ENCODE measurements around the gene FSCN2. TPM values are rescaled to one million over a fixed set of nuclear protein-coding genes. Genes with fewer than 3 reads are reported as not detected.
"Not testable (repeated sequence)": the region's sequence is repeated elsewhere in the genome, so short reads cannot be mapped to it uniquely, and the experiment has no call there.

FSCN2 gene
- total RNA-seq, 1 donor from 2014 or later, result 5.6 TPM

DNA sequence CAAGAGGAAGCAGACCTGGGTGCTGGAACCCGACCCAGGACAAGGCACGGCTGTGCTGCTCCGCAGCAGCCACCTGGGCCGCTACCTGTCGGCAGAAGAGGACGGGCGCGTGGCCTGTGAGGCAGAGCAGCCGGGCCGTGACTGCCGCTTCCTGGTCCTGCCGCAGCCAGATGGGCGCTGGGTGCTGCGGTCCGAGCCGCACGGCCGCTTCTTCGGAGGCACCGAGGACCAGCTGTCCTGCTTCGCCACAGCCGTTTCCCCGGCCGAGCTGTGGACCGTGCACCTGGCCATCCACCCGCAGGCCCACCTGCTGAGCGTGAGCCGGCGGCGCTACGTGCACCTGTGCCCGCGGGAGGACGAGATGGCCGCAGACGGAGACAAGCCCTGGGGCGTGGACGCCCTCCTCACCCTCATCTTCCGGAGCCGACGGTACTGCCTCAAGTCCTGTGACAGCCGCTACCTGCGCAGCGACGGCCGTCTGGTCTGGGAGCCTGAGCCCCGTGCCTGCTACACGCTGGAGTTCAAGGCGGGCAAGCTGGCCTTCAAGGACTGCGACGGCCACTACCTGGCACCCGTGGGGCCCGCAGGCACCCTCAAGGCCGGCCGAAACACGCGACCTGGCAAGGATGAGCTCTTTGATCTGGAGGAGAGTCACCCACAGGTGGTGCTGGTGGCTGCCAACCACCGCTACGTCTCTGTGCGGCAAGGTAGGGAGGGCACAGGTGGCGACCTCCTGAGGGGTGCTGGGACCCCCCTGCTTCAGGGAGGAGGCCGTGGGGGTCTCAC, 667 bp downstream of the FSCN2 start:
- Histone ChIP-seq H3K4me2 (ENCODE audit: low read length) (no peak overlapping the region), H3K4me1 (ENCODE audit: insufficient read depth, low read length) (peaks cover 3% of the 10 kb centered on the region), H4K20me1 (ENCODE audit: insufficient read depth, low read length) (peaks cover 4% of the 10 kb centered on the region), H3K27ac (ENCODE audit: low read depth, low read length) (no peak overlapping the region), H2AFZ (ENCODE audit: low read depth, low read length) (no peak overlapping the region), H3K4me3 (ENCODE audit: insufficient read depth, low read depth, low read length) (no peak overlapping the region), H3K36me3 (ENCODE audit: insufficient read depth, low read length) (no peaks in the 10 kb centered on the region), H3K27me3 (ENCODE audit: insufficient read depth, low read length) (peaks cover 7% of the 10 kb centered on the region), H3K79me2 (ENCODE audit: insufficient read depth, low read length) (no peaks in the 10 kb centered on the region), H3K9me3 (ENCODE audit: insufficient read depth, low read depth, low read length) (no peaks in the 10 kb centered on the region), H3K9ac (ENCODE audit: low read length) (no peak overlapping the region)
- Mint-ChIP-seq H3K27ac (ENCODE audit: unreplicated experiment) (no peak overlapping the region), H3K27me3 (ENCODE audit: low read depth, unreplicated experiment) (no peaks in the 10 kb centered on the region), H3K9me3 (ENCODE audit: unreplicated experiment) (no peaks in the 10 kb centered on the region), H3K4me1 (ENCODE audit: low read depth, unreplicated experiment) (no peaks in the 10 kb centered on the region), H3K4me3 (ENCODE audit: unreplicated experiment) (no peak overlapping the region), H3K36me3 (ENCODE audit: low read depth, unreplicated experiment) (peaks cover 3% of the 10 kb centered on the region)
- DNase-seq (ENCODE audit: low read depth) (no peak), FAIRE-seq (no peak)
- TF ChIP-seq CTCF (IDR thresholded peaks at IDR 0.05; ENCODE audit: insufficient read depth, low read depth, low read length) (no peak), EZH2 (IDR thresholded peaks at IDR 0.05; ENCODE audit: insufficient read depth, low read length) (no peak)

DNA sequence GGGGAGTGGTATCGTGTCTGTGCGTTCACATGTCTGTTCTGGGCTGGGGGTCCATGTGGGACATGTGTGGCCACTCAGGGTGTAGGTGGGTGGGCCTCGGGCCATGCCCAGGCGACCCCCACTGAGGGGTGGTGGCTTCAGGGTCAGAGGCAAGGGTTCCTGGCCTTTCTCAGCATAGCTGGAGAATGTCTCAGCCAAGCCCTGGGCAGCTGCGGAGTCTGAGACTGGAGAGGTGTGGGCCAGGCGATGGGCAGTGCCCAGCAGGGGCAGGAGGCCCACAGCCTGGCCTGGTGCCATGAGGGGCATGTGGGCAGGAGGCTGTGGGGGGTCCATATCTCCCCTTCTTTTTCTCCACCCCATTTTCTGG, 1.2 kb downstream of the FSCN2 start:
- DNase-seq (ENCODE audit: low read depth) (no peak), FAIRE-seq (no peak)
- no peak overlapping the region for H3K27ac Mint-ChIP-seq (ENCODE audit: unreplicated experiment)
- H3K4me1 ChIP-seq (ENCODE audit: insufficient read depth, low read length), result peaks cover 3% of the 10 kb centered on the region
- H3K27ac ChIP-seq (ENCODE audit: low read depth, low read length), result no peak overlapping the region
- no peak overlapping the region for H3K4me2 ChIP-seq (ENCODE audit: low read length)
- no peaks in the 10 kb centered on the region for H3K9me3 ChIP-seq (ENCODE audit: insufficient read depth, low read depth, low read length)
- H3K36me3 Mint-ChIP-seq (ENCODE audit: low read depth, unreplicated experiment), result peaks cover 3% of the 10 kb centered on the region
- H3K36me3 ChIP-seq (ENCODE audit: insufficient read depth, low read length), result no peaks in the 10 kb centered on the region
- no peaks in the 10 kb centered on the region for H3K4me1 Mint-ChIP-seq (ENCODE audit: low read depth, unreplicated experiment)
- H4K20me1 ChIP-seq (ENCODE audit: insufficient read depth, low read length), result peaks cover 3% of the 10 kb centered on the region
- no peak overlapping the region for H3K4me3 ChIP-seq (ENCODE audit: insufficient read depth, low read depth, low read length)
- H3K4me3 Mint-ChIP-seq (ENCODE audit: unreplicated experiment), result no peak overlapping the region
- H3K27me3 Mint-ChIP-seq (ENCODE audit: low read depth, unreplicated experiment), result no peaks in the 10 kb centered on the region
- no peak overlapping the region for H2AFZ ChIP-seq (ENCODE audit: low read depth, low read length)
- TF ChIP-seq EZH2 (IDR thresholded peaks at IDR 0.05; ENCODE audit: insufficient read depth, low read length) (no peak), CTCF (IDR thresholded peaks at IDR 0.05; ENCODE audit: insufficient read depth, low read depth, low read length) (no peak)
- H3K79me2 ChIP-seq (ENCODE audit: insufficient read depth, low read length), result no peaks in the 10 kb centered on the region
- no peaks in the 10 kb centered on the region for H3K9me3 Mint-ChIP-seq (ENCODE audit: unreplicated experiment)
- no peak overlapping the region for H3K9ac ChIP-seq (ENCODE audit: low read length)
- H3K27me3 ChIP-seq (ENCODE audit: insufficient read depth, low read length), result peaks cover 7% of the 10 kb centered on the region

DNA sequence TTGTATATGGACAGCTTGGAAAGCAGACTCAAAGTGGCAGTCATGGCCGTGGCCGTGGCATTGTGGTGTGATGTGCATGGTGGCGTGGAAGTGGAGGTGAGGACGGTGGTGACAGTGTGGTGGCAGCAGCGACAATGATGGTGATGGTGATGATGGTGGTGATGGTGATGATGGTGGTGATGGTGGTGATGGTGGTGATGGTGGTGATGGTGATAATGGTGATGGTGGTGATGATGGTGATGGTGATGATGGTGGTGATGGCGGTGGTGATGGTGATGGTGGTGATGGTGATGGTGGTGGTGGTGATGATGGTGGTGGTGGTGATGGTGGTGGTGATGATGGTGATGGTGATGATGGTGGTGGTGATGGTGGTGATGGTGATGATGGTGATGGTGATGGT, 2.8 kb downstream of the FSCN2 start:
- not testable (repeated sequence) for H3K36me3 Mint-ChIP-seq (ENCODE audit: low read depth, unreplicated experiment); DNase-seq (ENCODE audit: low read depth); H3K4me3 ChIP-seq (ENCODE audit: insufficient read depth, low read depth, low read length); H2AFZ ChIP-seq (ENCODE audit: low read depth, low read length); H3K27me3 Mint-ChIP-seq (ENCODE audit: low read depth, unreplicated experiment); H3K4me2 ChIP-seq (ENCODE audit: low read length); H3K4me1 Mint-ChIP-seq (ENCODE audit: low read depth, unreplicated experiment); FAIRE-seq; H3K9me3 Mint-ChIP-seq (ENCODE audit: unreplicated experiment); H3K27me3 ChIP-seq (ENCODE audit: insufficient read depth, low read length); H4K20me1 ChIP-seq (ENCODE audit: insufficient read depth, low read length); H3K4me3 Mint-ChIP-seq (ENCODE audit: unreplicated experiment); H3K36me3 ChIP-seq (ENCODE audit: insufficient read depth, low read length); H3K9me3 ChIP-seq (ENCODE audit: insufficient read depth, low read depth, low read length); H3K9ac ChIP-seq (ENCODE audit: low read length); H3K27ac Mint-ChIP-seq (ENCODE audit: unreplicated experiment); H3K4me1 ChIP-seq (ENCODE audit: insufficient read depth, low read length); H3K79me2 ChIP-seq (ENCODE audit: insufficient read depth, low read length); H3K27ac ChIP-seq (ENCODE audit: low read depth, low read length)

DNA sequence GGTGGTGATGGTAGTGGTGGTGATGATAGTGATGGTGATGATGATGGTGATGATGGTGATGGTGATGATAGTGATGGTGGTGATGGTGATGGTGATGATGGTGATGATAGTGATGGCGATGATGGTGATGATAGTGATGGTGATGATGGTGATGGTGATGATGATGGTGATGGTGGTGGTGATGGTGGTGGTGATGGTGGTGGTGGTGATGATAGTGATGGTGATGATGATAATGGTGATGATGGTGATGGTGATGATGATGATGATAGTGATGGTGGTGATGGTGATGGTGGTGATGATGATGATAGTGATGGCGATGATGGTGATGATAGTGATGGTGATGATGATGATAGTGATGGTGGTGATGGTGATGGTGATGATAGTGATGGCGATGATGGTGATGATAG, 3.8 kb downstream of the FSCN2 start:
- not testable (repeated sequence) for H3K4me2 ChIP-seq (ENCODE audit: low read length); H3K4me1 Mint-ChIP-seq (ENCODE audit: low read depth, unreplicated experiment); H3K9me3 ChIP-seq (ENCODE audit: insufficient read depth, low read depth, low read length); H3K36me3 Mint-ChIP-seq (ENCODE audit: low read depth, unreplicated experiment); H3K27ac ChIP-seq (ENCODE audit: low read depth, low read length); DNase-seq (ENCODE audit: low read depth); H3K79me2 ChIP-seq (ENCODE audit: insufficient read depth, low read length); H3K4me3 Mint-ChIP-seq (ENCODE audit: unreplicated experiment); H3K9me3 Mint-ChIP-seq (ENCODE audit: unreplicated experiment); H3K27ac Mint-ChIP-seq (ENCODE audit: unreplicated experiment); H4K20me1 ChIP-seq (ENCODE audit: insufficient read depth, low read length); H3K27me3 Mint-ChIP-seq (ENCODE audit: low read depth, unreplicated experiment); H2AFZ ChIP-seq (ENCODE audit: low read depth, low read length); H3K4me1 ChIP-seq (ENCODE audit: insufficient read depth, low read length); H3K27me3 ChIP-seq (ENCODE audit: insufficient read depth, low read length); H3K4me3 ChIP-seq (ENCODE audit: insufficient read depth, low read depth, low read length); H3K36me3 ChIP-seq (ENCODE audit: insufficient read depth, low read length); H3K9ac ChIP-seq (ENCODE audit: low read length)
- peak; percentile 83 for FAIRE-seq

All from astrocyte (in vitro differentiated cells and primary cell).